ENCODE measurements around the gene RIN1. TPM values are rescaled to one million over a fixed set of nuclear protein-coding genes. Genes with fewer than 3 reads are reported as not detected.

Gene RIN1
- total and polyA plus RNA-seq, 2 of the 13 experiments (the other 11 are each of a cell fraction or from before 2014, with no cell fraction given), result 2.4 to 4.1 TPM

- TF ChIP-seq HMGXB4 (CRISPR knock-in tag; IDR thresholded peaks at IDR 0.05; ENCODE audit: borderline replicate concordance in 1 of 2, low read depth in 1 of 2), result peak; percentile 86 to 91
- 0 out of 2 replicates have a peak, but pooled peaks have one; percentile 32 for TF ChIP-seq ZNF24 (IDR thresholded peaks at IDR 0.05)
- TF ChIP-seq MED13 (CRISPR knock-in tag; IDR thresholded peaks at IDR 0.05), result 0 out of 2 replicates have a peak, but pooled peaks have one; percentile 13
- TF ChIP-seq ZMYM3 (CRISPR knock-in tag; IDR thresholded peaks at IDR 0.05), result peak; percentile 82; the same call in 1 of the 2 replicates
- TF ChIP-seq ISL2 (CRISPR knock-in tag; IDR thresholded peaks at IDR 0.05), result 0 out of 2 replicates have a peak, but pooled peaks have one; percentile 17
- 0 out of 2 replicates have a peak, but pooled peaks have one; percentile 20 for TF ChIP-seq USF2 (IDR thresholded peaks at IDR 0.05; ENCODE audit: low read depth, low read length)
- TF ChIP-seq USF2 (CRISPR knock-in tag; IDR thresholded peaks at IDR 0.05; ENCODE audit: borderline replicate concordance), result no peak
- peak; percentile 81 for TF ChIP-seq GABPB1 (CRISPR knock-in tag; IDR thresholded peaks at IDR 0.05)
- peak; percentile 71; the same call in 1 of the 2 replicates for TF ChIP-seq KDM6A (CRISPR knock-in tag; IDR thresholded peaks at IDR 0.05; ENCODE audit: low read depth)
- TF ChIP-seq ZSCAN31 (CRISPR knock-in tag; IDR thresholded peaks at IDR 0.05; ENCODE audit: low read depth), result peak; percentile 78
- TF ChIP-seq PATZ1 (CRISPR knock-in tag; IDR thresholded peaks at IDR 0.05), result peak; percentile 99
- peak; percentile 91 for TF ChIP-seq HIVEP1 (CRISPR knock-in tag; IDR thresholded peaks at IDR 0.05)
- TF ChIP-seq GABPA (IDR thresholded peaks at IDR 0.05; ENCODE audit: low read depth, low read length), result no peak
- peak; percentile 73 for TF ChIP-seq GABPA (CRISPR knock-in tag; IDR thresholded peaks at IDR 0.05; ENCODE audit: low read depth)
- TF ChIP-seq SETDB1 (CRISPR knock-in tag; IDR thresholded peaks at IDR 0.05; ENCODE audit: borderline replicate concordance), result no peak; the same call in 1 of the 2 replicates
- TF ChIP-seq HIC2 (CRISPR knock-in tag; IDR thresholded peaks at IDR 0.05; ENCODE audit: low read depth), result peak; percentile 75; the same call in 1 of the 2 replicates
- TF ChIP-seq ZNF614 (CRISPR knock-in tag; IDR thresholded peaks at IDR 0.05; ENCODE audit: borderline replicate concordance), result peak; percentile 93
- TF ChIP-seq ZNF75D (CRISPR knock-in tag; IDR thresholded peaks at IDR 0.05; ENCODE audit: borderline replicate concordance), result no peak
- TF ChIP-seq ZNF816 (CRISPR knock-in tag; IDR thresholded peaks at IDR 0.05; ENCODE audit: borderline replicate concordance), result peak; percentile 90; the same call in 1 of the 2 replicates
- peak; percentile 81; the same call in 1 of the 2 replicates for TF ChIP-seq MTA1 (CRISPR knock-in tag; IDR thresholded peaks at IDR 0.05; ENCODE audit: borderline replicate concordance)
- no peak for TF ChIP-seq ZFAT (CRISPR knock-in tag; conservative IDR thresholded peaks at IDR 0.05)
Measured at GRCh38 chr11:66336234-66337102, at the start of gene RIN1 (continued).

Data from HepG2 (cell line).